ENCODE results near the gene C18orf32.

C18orf32 gene

GRCh38 chr18:49441338-49441938, 45.6 kb downstream of the C18orf32 start:
- DNase-seq, result no peak
- peaks cover 5% of the 10 kb centered on the region for H3K4me1 Mint-ChIP-seq
- H3K27me3 Mint-ChIP-seq, result no peaks in the 10 kb centered on the region
- H3K27ac Mint-ChIP-seq, result no peak overlapping the region
- H3K4me3 Mint-ChIP-seq, result no peak overlapping the region
- peaks cover under 1% of the 10 kb centered on the region for H3K36me3 Mint-ChIP-seq
- CTCF ChIA-PET, result no interaction called here
- no peaks in the 10 kb centered on the region for H3K9me3 Mint-ChIP-seq

- Mint-ChIP-seq H3K4me3 (no peak overlapping the region), H3K36me3 (peaks cover 2% of the 10 kb centered on the region), H3K27me3 (no peaks in the 10 kb centered on the region), H3K4me1 (no peaks in the 10 kb centered on the region), H3K9me3 (no peaks in the 10 kb centered on the region), H3K27ac (no peak overlapping the region)
- no peak for DNase-seq
- CTCF ChIA-PET, result no interaction called here
Measured at GRCh38 chr18:49435170-49435569, 51.9 kb downstream of the C18orf32 start.

- CTCF ChIA-PET, result interaction anchor here (0.5 to 3.4 kb wide), 2 partner anchors 14 to 411 kb away, joined by 3 to 12 read pairs; no protein-coding TSS in a partner anchor
- H3K27ac Mint-ChIP-seq, result no peak overlapping the region
- H3K36me3 Mint-ChIP-seq, result peaks cover 16% of the 10 kb centered on the region
- no peak for DNase-seq
- H3K4me3 Mint-ChIP-seq, result no peak overlapping the region
- H3K4me1 Mint-ChIP-seq, result no peaks in the 10 kb centered on the region
- H3K9me3 Mint-ChIP-seq, result no peaks in the 10 kb centered on the region
- no peaks in the 10 kb centered on the region for H3K27me3 Mint-ChIP-seq
Measured at GRCh38 chr18:49432602-49433001, 54.4 kb downstream of the C18orf32 start.

- Mint-ChIP-seq H3K4me1 (no peaks in the 10 kb centered on the region), H3K27ac (no peak overlapping the region), H3K27me3 (no peaks in the 10 kb centered on the region), H3K9me3 (no peaks in the 10 kb centered on the region), H3K4me3 (no peak overlapping the region), H3K36me3 (peaks cover 23% of the 10 kb centered on the region)
- no peak for DNase-seq
- CTCF ChIA-PET, result interaction anchor here (1.7 to 3.4 kb wide), 2 partner anchors 15 to 16 kb away, joined by 6 to 12 read pairs; no protein-coding TSS in a partner anchor
Measured at GRCh38 chr18:49431165-49431962, 55.7 kb downstream of the C18orf32 start.
